Measurements from ENCODE around the gene CEP44. TPM values are rescaled to one million over a fixed set of nuclear protein-coding genes. Genes with fewer than 3 reads are reported as not detected.

Gene CEP44
- total RNA-seq, 1 experiment from 2014 or later = 8.4 TPM

- BruUV-seq (replicated peaks) = no TSS peak
- Histone ChIP-seq H3K9me3 (ENCODE audit: low read length) (no peaks in the 10 kb centered on the region), H3K27me3 (ENCODE audit: low read length) (no peaks in the 10 kb centered on the region), H4K20me1 (ENCODE audit: low read length) (no peaks in the 10 kb centered on the region), H3K79me2 (ENCODE audit: low read length) (no peaks in the 10 kb centered on the region), H2AFZ (ENCODE audit: low read length) (no peak overlapping the region), H3K4me2 (ENCODE audit: low read length) (no peak overlapping the region), H3K4me1 (ENCODE audit: insufficient read depth, low read length) (peaks cover 21% of the 10 kb centered on the region), H3F3A (ENCODE audit: low read length, unreplicated experiment) (no peaks in the 10 kb centered on the region), H3K4me3 (ENCODE audit: low read length) (no peak overlapping the region), H3K9me2 (replicated peaks; ENCODE audit: low read length) (no peaks in the 10 kb centered on the region), H3K27ac (ENCODE audit: low read length) (no peak overlapping the region), H3K36me3 (ENCODE audit: low read depth, low read length) (no peaks in the 10 kb centered on the region), H3K9ac (ENCODE audit: low read length) (no peak overlapping the region)
- DNase-seq = no peak
- ChIA-PET CTCF (no interaction called here), POLR2A (ENCODE audit: unreplicated experiment) (no interaction called here)
- ATAC-seq = no peak
- intact Hi-C loops (cut with micrococcal nuclease) = no loop called here
- no peak for TF ChIP-seq CTCF (conservative IDR thresholded peaks at IDR 0.05; ENCODE audit: low read depth, low read length)
- no peak for TF ChIP-seq EZH2phosphoT487 (IDR thresholded peaks at IDR 0.05; ENCODE audit: borderline replicate concordance, low read length)
- no peak for TF ChIP-seq EZH2 (IDR thresholded peaks at IDR 0.05; ENCODE audit: low read length, unreplicated experiment)
Observed at GRCh38 chr4:174380699-174381439, 97.2 kb downstream of the CEP44 start.

DNA sequence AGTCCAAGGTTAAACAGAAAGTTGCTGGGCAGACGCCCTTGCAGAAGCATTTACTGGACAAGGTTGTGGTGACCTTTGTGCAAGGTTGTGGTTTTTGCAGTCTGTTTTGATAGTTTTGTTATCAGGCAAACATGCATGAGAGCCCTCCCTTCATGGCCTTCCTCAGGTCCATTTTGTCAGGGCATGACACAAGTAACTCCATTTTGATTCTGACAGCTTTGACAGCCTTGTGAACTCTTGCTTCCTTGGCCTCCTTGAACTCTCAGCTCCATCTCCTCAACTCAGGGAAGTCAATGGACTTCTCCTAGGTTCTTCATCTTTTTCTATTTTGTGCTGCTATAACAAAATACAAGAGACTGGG, 97.7 kb downstream of the CEP44 start:
- no peak overlapping the region for H2AFZ ChIP-seq (ENCODE audit: low read length)
- no peaks in the 10 kb centered on the region for H3K9me2 ChIP-seq (replicated peaks; ENCODE audit: low read length)
- TF ChIP-seq EZH2phosphoT487 (IDR thresholded peaks at IDR 0.05; ENCODE audit: borderline replicate concordance, low read length) = no peak
- no peaks in the 10 kb centered on the region for H3K79me2 ChIP-seq (ENCODE audit: low read length)
- H3K27me3 ChIP-seq (ENCODE audit: low read length) = no peaks in the 10 kb centered on the region
- ChIA-PET CTCF (no interaction called here), POLR2A (ENCODE audit: unreplicated experiment) (no interaction called here)
- H3K27ac ChIP-seq (ENCODE audit: low read length) = no peak overlapping the region
- peaks cover 21% of the 10 kb centered on the region for H3K4me1 ChIP-seq (ENCODE audit: insufficient read depth, low read length)
- H3K4me2 ChIP-seq (ENCODE audit: low read length) = no peak overlapping the region
- no peaks in the 10 kb centered on the region for H3K36me3 ChIP-seq (ENCODE audit: low read depth, low read length)
- no peaks in the 10 kb centered on the region for H3K9me3 ChIP-seq (ENCODE audit: low read length)
- H3F3A ChIP-seq (ENCODE audit: low read length, unreplicated experiment) = no peaks in the 10 kb centered on the region
- H3K4me3 ChIP-seq (ENCODE audit: low read length) = no peak overlapping the region
- intact Hi-C loops (cut with micrococcal nuclease) = no loop called here
- ATAC-seq = no peak
- no peak overlapping the region for H3K9ac ChIP-seq (ENCODE audit: low read length)
- no TSS peak for BruUV-seq (replicated peaks)
- no peak for DNase-seq
- H4K20me1 ChIP-seq (ENCODE audit: low read length) = no peaks in the 10 kb centered on the region

Other genes starting within 250 kb of the CEP44 start
- 8.2 and 12.9 TPM in 2 replicates for gene FBXO8, start 244 bp upstream of the CEP44 start, total RNA-seq (2014; rRNA removed)
- 32.3 and 33.5 TPM in 2 replicates for gene HPGD, start 238.6 kb downstream of the CEP44 start, total RNA-seq (2014; rRNA removed)